ENCODE measurements around the gene PITPNM3. TPM values are rescaled to one million over a fixed set of nuclear protein-coding genes. Genes with fewer than 3 reads are reported as not detected.

PITPNM3 gene
- total and polyA plus RNA-seq, 2 of the 13 experiments (the other 11 are each of a cell fraction or from before 2014, with no cell fraction given), result 0.13 to 0.29 TPM

GRCh38 chr17:6443692-6444570 lies 112.4 kb downstream of the PITPNM3 start, which contains the start of gene PIMREG (continued):
- no peak for TF ChIP-seq ZBTB21 (CRISPR knock-in tag; IDR thresholded peaks at IDR 0.05)
- TF ChIP-seq SYNCRIP (IDR thresholded peaks at IDR 0.05; ENCODE audit: insufficient read depth, low read depth, low read length), result no peak
- TF ChIP-seq MLLT10 (CRISPR knock-in tag; IDR thresholded peaks at IDR 0.05), result no peak
- TF ChIP-seq ZNF260 (CRISPR knock-in tag; IDR thresholded peaks at IDR 0.05; ENCODE audit: borderline replicate concordance, low read depth), result no peak
- 0 out of 2 replicates have a peak, but pooled peaks have one; percentile 62 for TF ChIP-seq ZNF572 (CRISPR knock-in tag; IDR thresholded peaks at IDR 0.05)
- TF ChIP-seq GRHL1 (CRISPR knock-in tag; conservative IDR thresholded peaks at IDR 0.05), result no peak
- TF ChIP-seq KLF12 (CRISPR knock-in tag; IDR thresholded peaks at IDR 0.05; ENCODE audit: borderline replicate concordance), result no peak
- peak; percentile 87 for TF ChIP-seq GABPB1 (CRISPR knock-in tag; IDR thresholded peaks at IDR 0.05)
- no peak for TF ChIP-seq ZNF337 (CRISPR knock-in tag; IDR thresholded peaks at IDR 0.05; ENCODE audit: borderline replicate concordance, low read depth)
- TF ChIP-seq FUBP1 (CRISPR knock-in tag; IDR thresholded peaks at IDR 0.05; ENCODE audit: borderline replicate concordance), result no peak
- no peak for TF ChIP-seq ZNF180 (CRISPR knock-in tag; IDR thresholded peaks at IDR 0.05; ENCODE audit: borderline replicate concordance, low read depth)
- peak; percentile 64 for TF ChIP-seq RBM39 (IDR thresholded peaks at IDR 0.05; ENCODE audit: low read depth, low read length, poor library complexity, severe bottlenecking)
- 0 out of 2 replicates have a peak, but pooled peaks have one; percentile 63 for TF ChIP-seq ZNF552 (CRISPR knock-in tag; IDR thresholded peaks at IDR 0.05; ENCODE audit: borderline replicate concordance)
- TF ChIP-seq TCF7 (IDR thresholded peaks at IDR 0.05; ENCODE audit: low read depth), result no peak
- peak; percentile 71; the same call in 1 of the 2 replicates for TF ChIP-seq MTA1 (CRISPR knock-in tag; IDR thresholded peaks at IDR 0.05; ENCODE audit: borderline replicate concordance)
- peak; percentile 86; the same call in 1 of the 2 replicates for TF ChIP-seq ZNF556 (CRISPR knock-in tag; IDR thresholded peaks at IDR 0.05; ENCODE audit: borderline replicate concordance)
- TF ChIP-seq HNF4G (IDR thresholded peaks at IDR 0.05; ENCODE audit: borderline replicate concordance, low read depth, low read length), result no peak
- no peak; the same call in 1 of the 2 replicates for TF ChIP-seq HNF4G (CRISPR knock-in tag; IDR thresholded peaks at IDR 0.05; ENCODE audit: borderline replicate concordance, low read depth)
- 0 out of 2 replicates have a peak, but pooled peaks have one; percentile 78 for TF ChIP-seq ZNF276 (CRISPR knock-in tag; IDR thresholded peaks at IDR 0.05; ENCODE audit: low read depth)
- TF ChIP-seq ZNF3 (CRISPR knock-in tag; IDR thresholded peaks at IDR 0.05), result no peak
- TF ChIP-seq MAFG (CRISPR knock-in tag; IDR thresholded peaks at IDR 0.05), result no peak
- TF ChIP-seq SNAPC2 (CRISPR knock-in tag; IDR thresholded peaks at IDR 0.05), result peak; percentile 93

Measured in HepG2 (cell line).